ENCODE results near the gene VIPR2.
"Not testable (repeated sequence)": the region's sequence is repeated elsewhere in the genome, so short reads cannot be mapped to it uniquely, and the experiment has no call there.

The VIPR2 gene

DNA sequence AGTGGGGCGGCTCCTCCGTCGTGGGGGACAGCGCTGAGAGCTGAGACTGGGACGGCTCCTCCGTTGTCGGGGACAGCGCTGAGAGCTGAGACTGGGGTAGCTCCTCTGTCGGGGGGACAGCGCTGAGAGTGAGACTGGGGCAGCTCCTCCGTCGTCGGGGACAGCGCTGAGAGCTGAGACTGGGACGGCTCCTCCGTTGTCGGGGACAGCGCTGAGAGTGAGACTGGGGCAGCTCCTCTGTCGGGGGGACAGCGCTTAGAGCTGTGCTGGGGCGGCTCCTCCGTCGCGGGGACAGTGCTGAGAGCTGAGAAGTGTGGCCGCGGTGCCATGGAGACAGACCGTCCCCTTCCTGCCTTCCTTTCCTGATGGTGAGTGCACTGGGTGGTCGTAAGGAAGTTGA, 151.9 kb downstream of the VIPR2 start:
- H3K36me3 Mint-ChIP-seq (ENCODE audit: insufficient read depth), result peaks cover 4% of the 10 kb centered on the region
- peaks cover 51% of the 10 kb centered on the region for H3K27me3 Mint-ChIP-seq
- H3K4me3 Mint-ChIP-seq, result no peak overlapping the region
- DNase-seq (ENCODE audit: low spot score in 2 of 2), result no peak
- ATAC-seq (replicated peaks; ENCODE audit: extremely low read depth, poor library complexity, severe bottlenecking), result no peak
- H3K4me1 Mint-ChIP-seq, result no peaks in the 10 kb centered on the region
- no peaks in the 10 kb centered on the region for H3K9me3 Mint-ChIP-seq
- H3K27ac Mint-ChIP-seq (ENCODE audit: low read depth), result no peak overlapping the region

DNA sequence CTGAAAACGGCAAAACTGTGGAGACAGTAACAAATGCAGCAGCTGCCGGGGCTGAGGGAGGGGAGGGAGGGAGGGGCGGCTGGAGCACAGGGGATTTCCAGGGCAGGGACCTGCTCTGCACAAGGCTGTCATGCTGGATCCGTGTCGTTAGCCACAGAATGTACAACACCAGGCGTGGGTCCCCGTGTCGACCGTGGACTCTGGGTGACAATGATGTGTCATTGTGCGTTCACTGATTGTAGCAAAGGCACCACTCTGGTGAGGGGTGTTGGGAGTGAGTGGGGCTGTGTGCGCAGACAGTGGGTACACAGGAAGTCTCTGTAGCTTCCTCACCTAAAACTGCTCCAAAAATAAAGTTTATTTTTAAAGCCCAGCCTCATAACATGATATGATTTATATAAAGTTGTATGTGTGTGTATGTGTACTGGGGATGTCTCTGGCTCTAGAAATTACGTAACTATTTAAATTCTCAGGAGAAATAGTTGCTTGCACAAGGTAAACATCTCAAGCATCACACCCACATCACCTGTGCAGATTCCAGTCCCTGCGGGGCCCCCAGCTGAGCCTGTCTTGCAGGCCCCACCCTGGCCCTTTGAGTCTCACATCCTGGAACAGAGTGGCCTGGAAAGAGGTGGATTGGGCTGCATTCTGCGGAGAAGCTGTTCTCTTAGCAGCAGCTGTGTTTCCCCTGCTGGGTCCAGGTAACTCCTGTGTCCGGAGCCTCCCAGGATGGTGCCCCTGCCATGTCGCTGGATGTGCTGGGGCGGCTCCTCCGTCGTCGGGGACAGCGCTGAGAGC, 152.6 kb downstream of the VIPR2 start:
- DNase-seq (ENCODE audit: low spot score in 2 of 2) (no peak), ATAC-seq (replicated peaks; ENCODE audit: extremely low read depth, poor library complexity, severe bottlenecking) (peak; percentile 79)
- Mint-ChIP-seq H3K27me3 (peaks cover 44% of the 10 kb centered on the region), H3K27ac (ENCODE audit: low read depth) (no peak overlapping the region), H3K36me3 (ENCODE audit: insufficient read depth) (peaks cover 4% of the 10 kb centered on the region), H3K9me3 (no peaks in the 10 kb centered on the region), H3K4me1 (no peaks in the 10 kb centered on the region), H3K4me3 (no peak overlapping the region)

DNA sequence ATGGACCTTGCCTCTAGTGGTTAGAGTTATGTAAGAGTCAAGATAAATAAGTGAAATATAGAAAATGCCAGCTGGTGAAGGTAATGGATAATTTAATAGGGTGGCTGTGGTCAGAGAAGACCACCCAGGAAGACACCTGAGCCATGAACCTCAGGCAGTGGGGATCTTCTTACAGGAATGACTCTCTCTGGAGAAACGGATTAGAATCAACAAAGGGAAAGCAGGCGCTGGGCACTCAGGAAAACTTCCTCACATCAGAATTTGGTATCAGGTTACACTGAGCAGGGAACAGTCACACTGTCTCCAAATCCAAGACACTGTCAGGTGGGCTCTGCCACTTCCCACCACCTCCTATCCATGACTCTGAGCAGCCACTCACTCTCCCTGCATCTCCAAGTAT, 155.7 kb downstream of the VIPR2 start:
- no peaks in the 10 kb centered on the region for H3K4me1 Mint-ChIP-seq
- no peak for DNase-seq (ENCODE audit: low spot score in 2 of 2)
- H3K4me3 Mint-ChIP-seq, result no peak overlapping the region
- H3K9me3 Mint-ChIP-seq, result peaks cover 5% of the 10 kb centered on the region
- no peaks in the 10 kb centered on the region for H3K36me3 Mint-ChIP-seq (ENCODE audit: insufficient read depth)
- ATAC-seq (replicated peaks; ENCODE audit: extremely low read depth, poor library complexity, severe bottlenecking), result no peak
- H3K27me3 Mint-ChIP-seq, result peaks cover 20% of the 10 kb centered on the region
- H3K27ac Mint-ChIP-seq (ENCODE audit: low read depth), result no peak overlapping the region

DNA sequence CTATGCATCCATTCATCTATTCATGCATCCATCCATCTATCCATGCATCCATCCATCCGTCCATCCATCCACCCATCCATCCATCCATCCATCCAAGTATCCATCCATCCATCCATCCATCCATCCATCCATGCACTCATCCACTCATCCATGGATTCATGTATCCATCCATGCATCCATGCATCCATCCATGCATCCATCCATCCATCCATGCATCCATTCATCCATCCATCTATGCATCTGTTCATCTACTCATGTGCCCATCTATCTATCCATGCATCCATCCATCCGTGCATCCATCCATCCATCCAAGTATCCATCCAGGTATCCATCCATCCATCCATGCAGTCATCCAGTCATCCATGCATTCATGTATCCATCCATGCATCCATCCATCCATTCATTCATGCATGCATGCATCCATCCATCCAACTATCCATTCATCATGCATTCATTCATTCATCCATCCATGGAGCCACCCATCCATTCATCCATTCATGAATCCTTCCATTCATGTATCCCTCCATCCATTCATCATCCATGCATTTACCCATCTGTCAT, 156.3 kb downstream of the VIPR2 start:
- no peak for DNase-seq (ENCODE audit: low spot score in 2 of 2)
- H3K4me1 Mint-ChIP-seq, result no peaks in the 10 kb centered on the region
- no peak overlapping the region for H3K27ac Mint-ChIP-seq (ENCODE audit: low read depth)
- H3K27me3 Mint-ChIP-seq, result peaks cover 14% of the 10 kb centered on the region
- no peak for ATAC-seq (replicated peaks; ENCODE audit: extremely low read depth, poor library complexity, severe bottlenecking)
- no peak overlapping the region for H3K4me3 Mint-ChIP-seq
- H3K36me3 Mint-ChIP-seq (ENCODE audit: insufficient read depth), result no peaks in the 10 kb centered on the region
- peaks cover 5% of the 10 kb centered on the region for H3K9me3 Mint-ChIP-seq

DNA sequence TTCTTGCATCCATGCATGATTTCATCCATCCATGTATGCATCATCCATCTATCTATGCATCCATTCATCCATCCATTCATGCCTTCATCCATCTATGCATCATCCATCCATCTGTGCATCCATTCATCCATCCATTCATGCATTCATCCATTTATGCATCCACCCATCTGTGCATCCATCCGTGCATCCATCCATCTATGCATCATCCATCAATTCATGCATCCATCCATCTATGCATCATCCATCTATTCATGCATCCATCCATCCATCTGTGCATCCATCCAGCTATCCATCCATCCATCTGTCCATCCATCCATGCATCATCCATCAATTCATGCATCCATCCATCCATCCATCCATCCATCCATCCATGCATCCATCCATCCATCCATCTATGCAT, 157.0 kb downstream of the VIPR2 start:
- DNase-seq (ENCODE audit: low spot score in 2 of 2), result no peak
- H3K9me3 Mint-ChIP-seq, result peaks cover 5% of the 10 kb centered on the region
- no peak overlapping the region for H3K4me3 Mint-ChIP-seq
- H3K36me3 Mint-ChIP-seq (ENCODE audit: insufficient read depth), result no peaks in the 10 kb centered on the region
- H3K27ac Mint-ChIP-seq (ENCODE audit: low read depth), result no peak overlapping the region
- ATAC-seq (replicated peaks; ENCODE audit: extremely low read depth, poor library complexity, severe bottlenecking), result no peak
- no peaks in the 10 kb centered on the region for H3K4me1 Mint-ChIP-seq
- peaks cover 7% of the 10 kb centered on the region for H3K27me3 Mint-ChIP-seq

DNA sequence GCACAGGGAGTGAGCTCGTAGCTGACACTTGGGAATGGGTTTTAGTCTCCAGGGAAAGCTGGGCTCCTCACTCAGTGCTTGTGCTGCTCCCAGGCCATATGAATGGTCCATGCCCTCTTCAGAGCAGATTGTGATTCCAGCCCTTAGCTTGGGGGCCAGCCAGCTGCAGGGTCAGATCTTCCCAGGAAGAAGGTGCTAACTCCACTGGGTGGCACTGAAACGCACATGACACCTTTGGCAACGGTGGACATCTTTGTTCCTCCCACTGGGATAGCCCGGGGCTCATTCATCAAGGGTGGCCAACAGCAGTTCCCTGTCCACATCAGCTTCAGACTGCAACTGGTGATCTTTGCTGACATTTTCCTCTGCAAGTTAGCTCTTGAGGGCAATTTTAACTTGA, 159.1 kb downstream of the VIPR2 start:
- peaks cover 5% of the 10 kb centered on the region for H3K9me3 Mint-ChIP-seq
- no peak overlapping the region for H3K4me3 Mint-ChIP-seq
- no peaks in the 10 kb centered on the region for H3K27me3 Mint-ChIP-seq
- no peak overlapping the region for H3K27ac Mint-ChIP-seq (ENCODE audit: low read depth)
- H3K4me1 Mint-ChIP-seq, result no peaks in the 10 kb centered on the region
- ATAC-seq (replicated peaks; ENCODE audit: extremely low read depth, poor library complexity, severe bottlenecking) (no peak), DNase-seq (ENCODE audit: low spot score in 2 of 2) (no peak)
- no peaks in the 10 kb centered on the region for H3K36me3 Mint-ChIP-seq (ENCODE audit: insufficient read depth)

DNA sequence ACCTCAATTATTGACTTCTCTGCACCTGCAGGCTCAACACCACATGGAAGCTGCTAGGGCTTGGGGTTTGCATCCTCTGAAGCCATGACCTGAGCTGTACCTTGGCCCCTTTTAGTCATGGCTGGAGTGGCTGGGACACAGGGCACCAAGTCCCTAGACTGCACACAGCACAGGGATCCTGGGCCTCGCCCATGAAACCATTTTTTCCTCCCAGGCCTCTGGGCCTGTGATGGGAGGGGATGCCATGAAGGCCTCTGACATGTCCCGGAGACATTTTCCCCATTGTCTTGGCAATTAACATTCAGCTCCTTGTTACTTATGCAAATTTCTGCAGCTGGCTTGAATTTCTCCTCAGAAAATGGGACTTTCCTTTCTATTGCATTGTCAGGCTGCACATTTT, 160.7 kb downstream of the VIPR2 start:
- not testable (repeated sequence) for H3K36me3 Mint-ChIP-seq (ENCODE audit: insufficient read depth)

DNA sequence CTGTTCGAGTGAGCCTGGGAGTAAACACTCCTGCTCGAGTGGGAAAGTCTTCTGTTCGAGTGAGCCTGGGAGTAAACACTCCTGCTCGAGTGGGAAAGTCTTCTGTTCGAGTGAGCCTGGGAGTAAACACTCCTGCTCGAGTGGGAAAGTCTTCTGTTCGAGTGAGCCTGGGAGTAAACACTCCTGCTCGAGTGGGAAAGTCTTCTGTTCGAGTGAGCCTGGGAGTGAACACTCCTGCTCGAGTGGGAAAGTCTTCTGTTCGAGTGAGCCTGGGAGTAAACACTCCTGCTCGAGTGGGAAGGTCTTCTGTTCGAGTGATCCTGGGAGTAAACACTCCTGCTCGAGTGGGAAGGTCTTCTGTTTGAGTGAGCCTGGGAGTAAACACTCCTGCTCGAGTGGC, 162.6 kb downstream of the VIPR2 start:
- not testable (repeated sequence) for DNase-seq (ENCODE audit: low spot score in 2 of 2); H3K36me3 Mint-ChIP-seq (ENCODE audit: insufficient read depth); H3K4me3 Mint-ChIP-seq; ATAC-seq (replicated peaks; ENCODE audit: extremely low read depth, poor library complexity, severe bottlenecking); H3K27ac Mint-ChIP-seq (ENCODE audit: low read depth); H3K4me1 Mint-ChIP-seq; H3K27me3 Mint-ChIP-seq; H3K9me3 Mint-ChIP-seq

More for the DNA sequence above, 160.7 kb downstream of the VIPR2 start:
- not testable (repeated sequence) for ATAC-seq (replicated peaks; ENCODE audit: extremely low read depth, poor library complexity, severe bottlenecking); H3K27me3 Mint-ChIP-seq; DNase-seq (ENCODE audit: low spot score in 2 of 2); H3K27ac Mint-ChIP-seq (ENCODE audit: low read depth); H3K4me3 Mint-ChIP-seq; H3K9me3 Mint-ChIP-seq; H3K4me1 Mint-ChIP-seq

DNA sequence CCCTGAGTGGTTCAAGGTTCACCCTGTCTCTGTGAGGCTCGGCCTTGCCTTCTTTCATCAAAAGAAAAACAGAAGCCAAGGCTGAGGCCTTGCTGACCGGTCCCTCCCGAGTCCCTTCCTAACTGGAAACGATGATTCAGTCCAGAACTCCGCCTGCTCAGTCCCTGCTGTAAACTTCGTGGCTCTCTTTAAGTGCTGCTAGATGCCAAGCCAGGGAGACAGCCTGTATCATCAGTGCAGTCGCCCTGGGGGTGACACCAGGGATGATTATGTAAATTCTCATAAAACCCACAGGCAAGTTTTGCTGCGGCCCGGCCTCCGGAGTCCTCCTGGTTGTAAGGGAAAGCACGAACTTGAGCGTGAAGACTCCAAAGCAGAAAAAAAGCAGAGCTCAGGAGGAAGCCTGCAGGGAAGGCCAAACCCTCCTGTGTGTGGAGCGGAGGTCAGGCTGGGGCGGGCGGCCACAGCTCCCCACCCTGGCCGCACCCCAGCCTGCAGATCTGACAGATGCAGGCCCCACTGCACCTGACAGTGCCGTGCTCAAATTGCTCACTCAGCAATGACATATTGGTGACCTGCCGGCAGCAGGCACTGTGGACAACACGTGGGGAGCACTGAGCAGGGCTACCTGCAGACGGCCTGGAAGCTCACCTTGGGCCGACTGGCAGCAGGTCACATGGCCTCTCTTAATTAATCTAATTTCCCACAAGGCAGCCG, 164.9 kb downstream of the VIPR2 start:
- ATAC-seq (replicated peaks; ENCODE audit: extremely low read depth, poor library complexity, severe bottlenecking) (no peak), DNase-seq (ENCODE audit: low spot score in 2 of 2) (no peak)
- H3K4me1 Mint-ChIP-seq, result peaks cover 14% of the 10 kb centered on the region
- no peaks in the 10 kb centered on the region for H3K27me3 Mint-ChIP-seq
- H3K4me3 Mint-ChIP-seq, result no peak overlapping the region
- peaks cover 4% of the 10 kb centered on the region for H3K36me3 Mint-ChIP-seq (ENCODE audit: insufficient read depth)
- no peak overlapping the region for H3K27ac Mint-ChIP-seq (ENCODE audit: low read depth)
- peaks cover 5% of the 10 kb centered on the region for H3K9me3 Mint-ChIP-seq

DNA sequence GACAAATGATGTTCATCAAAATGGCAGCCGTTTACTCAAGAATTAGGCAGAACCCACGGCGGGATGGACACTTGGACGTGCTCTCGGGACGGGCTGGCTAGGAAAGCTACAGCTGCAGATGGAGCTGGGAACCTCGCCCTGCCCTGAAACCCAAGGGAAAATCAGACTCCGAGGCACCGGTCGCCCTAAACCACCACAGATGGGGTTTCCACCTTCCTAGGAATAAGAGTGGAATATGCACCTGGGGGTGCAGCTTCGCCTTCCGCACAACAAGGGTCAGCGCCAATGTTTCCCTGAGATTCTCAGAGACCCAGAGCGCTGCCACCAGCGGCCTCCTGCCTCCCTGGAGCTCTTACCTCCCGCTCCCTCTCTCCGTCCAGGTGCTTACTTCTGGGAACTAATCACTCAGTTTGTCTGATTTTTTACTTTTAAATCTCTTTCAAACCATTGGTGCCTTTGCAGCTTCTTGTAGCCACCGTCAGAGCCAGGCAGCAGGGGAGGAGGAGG, 165.6 kb downstream of the VIPR2 start:
- ATAC-seq (replicated peaks; ENCODE audit: extremely low read depth, poor library complexity, severe bottlenecking), result no peak
- Mint-ChIP-seq H3K4me1 (peaks cover 16% of the 10 kb centered on the region), H3K27me3 (no peaks in the 10 kb centered on the region), H3K9me3 (no peaks in the 10 kb centered on the region), H3K27ac (ENCODE audit: low read depth) (no peak overlapping the region), H3K36me3 (ENCODE audit: insufficient read depth) (peaks cover 4% of the 10 kb centered on the region), H3K4me3 (no peak overlapping the region)
- no peak for DNase-seq (ENCODE audit: low spot score in 2 of 2)

All from central memory CD8-positive, alpha-beta T cell (primary cell).